SK-N-SH treated with all-trans-retinoic acid at 6 μM for 48 hours (cell line): ENCODE measurements around the gene OBSCN.
"Not testable (repeated sequence)": the region's sequence is repeated elsewhere in the genome, so short reads cannot be mapped to it uniquely, and the experiment has no call there.

ENCODE experiments used
- ARNTL ChIP-seq: fragments of 450-650 bp; formaldehyde crosslinking; IDR thresholded peaks from 2 replicates; pipeline ENCODE4 v1.5.0; 2020; ENCODE audit warnings: low read depth, mild to moderate bottlenecking, moderate library complexity, borderline replicate concordance
- BACH2 ChIP-seq: fragments of 250-450 bp; sonication (Bioruptor Pico); IDR thresholded peaks from 2 replicates; pipeline ENCODE4 v1.9.0; 2021; ENCODE audit warnings: mild to moderate bottlenecking, borderline replicate concordance
- ISL1 ChIP-seq: fragments of 250-450 bp; sonication (Bioruptor Pico); IDR thresholded peaks from 2 replicates; pipeline ENCODE4 v2.1.2; 2022; ENCODE audit warnings: mild to moderate bottlenecking, moderate library complexity
- SNAI2 ChIP-seq: fragments of 250-450 bp; sonication (Bioruptor Pico); IDR thresholded peaks from 2 replicates; pipeline ENCODE4 v1.5.0; 2020; ENCODE audit warnings: mild to moderate bottlenecking, moderate library complexity
- TCF4 ChIP-seq: fragments of 250-450 bp; sonication (Bioruptor Pico); IDR thresholded peaks from 2 replicates; pipeline ENCODE4 v1.8.0; 2021; ENCODE audit warnings: mild to moderate bottlenecking, moderate library complexity, borderline replicate concordance
- ZC3H10 ChIP-seq: fragments of 250-450 bp; sonication (Bioruptor Pico); IDR thresholded peaks from 2 replicates; pipeline ENCODE4 v1.5.1; 2021; ENCODE audit warnings: mild to moderate bottlenecking, moderate library complexity
- ZFP3 ChIP-seq: fragments of 250-450 bp; sonication (Bioruptor Pico); IDR thresholded peaks from 2 replicates; pipeline ENCODE4 v1.5.0; 2020; ENCODE audit warnings: mild to moderate bottlenecking, moderate library complexity
- ZFP30 ChIP-seq: fragments of 450-650 bp; formaldehyde crosslinking; IDR thresholded peaks from 2 replicates; pipeline ENCODE4 v1.5.0; 2022; ENCODE audit warnings: mild to moderate bottlenecking, moderate library complexity
- TF ChIP-seq, protein P1 (sequence below): fragments of 250-450 bp; sonication (Bioruptor Pico); IDR thresholded peaks from 2 replicates; pipeline ENCODE4 v1.5.1; 2020; ENCODE audit warnings: low read depth, mild to moderate bottlenecking, moderate library complexity
- TF ChIP-seq, protein P2 (sequence below): fragments of 250-450 bp; sonication (Bioruptor Pico); IDR thresholded peaks from 2 replicates; pipeline ENCODE4 v1.8.0; 2020; ENCODE audit warnings: mild to moderate bottlenecking, moderate library complexity, borderline replicate concordance
- TF ChIP-seq, protein P3 (sequence below): fragments of 250-450 bp; sonication (Bioruptor Pico); IDR thresholded peaks from 2 replicates; pipeline ENCODE4 v1.5.1; 2021; ENCODE audit warnings: mild to moderate bottlenecking, moderate library complexity

- not testable (repeated sequence) for TF ChIP-seq ZFP30; ZFP3 (CRISPR knock-in tag); ZC3H10 (CRISPR knock-in tag); ISL1; TCF4; ARNTL; SNAI2; BACH2 (CRISPR knock-in tag)
- TF ChIP-seq, protein P1, sequence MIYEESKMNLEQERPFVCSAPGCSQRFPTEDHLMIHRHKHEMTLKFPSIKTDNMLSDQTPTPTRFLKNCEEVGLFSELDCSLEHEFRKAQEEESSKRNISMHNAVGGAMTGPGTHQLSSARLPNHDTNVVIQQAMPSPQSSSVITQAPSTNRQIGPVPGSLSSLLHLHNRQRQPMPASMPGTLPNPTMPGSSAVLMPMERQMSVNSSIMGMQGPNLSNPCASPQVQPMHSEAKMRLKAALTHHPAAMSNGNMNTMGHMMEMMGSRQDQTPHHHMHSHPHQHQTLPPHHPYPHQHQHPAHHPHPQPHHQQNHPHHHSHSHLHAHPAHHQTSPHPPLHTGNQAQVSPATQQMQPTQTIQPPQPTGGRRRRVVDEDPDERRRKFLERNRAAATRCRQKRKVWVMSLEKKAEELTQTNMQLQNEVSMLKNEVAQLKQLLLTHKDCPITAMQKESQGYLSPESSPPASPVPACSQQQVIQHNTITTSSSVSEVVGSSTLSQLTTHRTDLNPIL (CRISPR knock-in tag): not testable (repeated sequence)
- TF ChIP-seq, protein P2, sequence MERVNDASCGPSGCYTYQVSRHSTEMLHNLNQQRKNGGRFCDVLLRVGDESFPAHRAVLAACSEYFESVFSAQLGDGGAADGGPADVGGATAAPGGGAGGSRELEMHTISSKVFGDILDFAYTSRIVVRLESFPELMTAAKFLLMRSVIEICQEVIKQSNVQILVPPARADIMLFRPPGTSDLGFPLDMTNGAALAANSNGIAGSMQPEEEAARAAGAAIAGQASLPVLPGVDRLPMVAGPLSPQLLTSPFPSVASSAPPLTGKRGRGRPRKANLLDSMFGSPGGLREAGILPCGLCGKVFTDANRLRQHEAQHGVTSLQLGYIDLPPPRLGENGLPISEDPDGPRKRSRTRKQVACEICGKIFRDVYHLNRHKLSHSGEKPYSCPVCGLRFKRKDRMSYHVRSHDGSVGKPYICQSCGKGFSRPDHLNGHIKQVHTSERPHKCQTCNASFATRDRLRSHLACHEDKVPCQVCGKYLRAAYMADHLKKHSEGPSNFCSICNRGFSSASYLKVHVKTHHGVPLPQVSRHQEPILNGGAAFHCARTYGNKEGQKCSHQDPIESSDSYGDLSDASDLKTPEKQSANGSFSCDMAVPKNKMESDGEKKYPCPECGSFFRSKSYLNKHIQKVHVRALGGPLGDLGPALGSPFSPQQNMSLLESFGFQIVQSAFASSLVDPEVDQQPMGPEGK (CRISPR knock-in tag): not testable (repeated sequence)
- TF ChIP-seq, protein P3, sequence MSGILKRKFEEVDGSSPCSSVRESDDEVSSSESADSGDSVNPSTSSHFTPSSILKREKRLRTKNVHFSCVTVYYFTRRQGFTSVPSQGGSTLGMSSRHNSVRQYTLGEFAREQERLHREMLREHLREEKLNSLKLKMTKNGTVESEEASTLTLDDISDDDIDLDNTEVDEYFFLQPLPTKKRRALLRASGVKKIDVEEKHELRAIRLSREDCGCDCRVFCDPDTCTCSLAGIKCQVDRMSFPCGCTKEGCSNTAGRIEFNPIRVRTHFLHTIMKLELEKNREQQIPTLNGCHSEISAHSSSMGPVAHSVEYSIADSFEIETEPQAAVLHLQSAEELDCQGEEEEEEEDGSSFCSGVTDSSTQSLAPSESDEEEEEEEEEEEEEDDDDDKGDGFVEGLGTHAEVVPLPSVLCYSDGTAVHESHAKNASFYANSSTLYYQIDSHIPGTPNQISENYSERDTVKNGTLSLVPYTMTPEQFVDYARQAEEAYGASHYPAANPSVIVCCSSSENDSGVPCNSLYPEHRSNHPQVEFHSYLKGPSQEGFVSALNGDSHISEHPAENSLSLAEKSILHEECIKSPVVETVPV (CRISPR knock-in tag): not testable (repeated sequence)
Measured at GRCh38 chr1:228188249-228188648, 19.6 kb upstream of the OBSCN start.
